EH (cell line): ENCODE results near the gene TELO2.

Experiments
- DNase-seq: peaks from one replicate; pipeline ENCODE4 v3.0.0-alpha.2; 2015; ENCODE audit warnings: low read depth

TELO2 gene

DNA sequence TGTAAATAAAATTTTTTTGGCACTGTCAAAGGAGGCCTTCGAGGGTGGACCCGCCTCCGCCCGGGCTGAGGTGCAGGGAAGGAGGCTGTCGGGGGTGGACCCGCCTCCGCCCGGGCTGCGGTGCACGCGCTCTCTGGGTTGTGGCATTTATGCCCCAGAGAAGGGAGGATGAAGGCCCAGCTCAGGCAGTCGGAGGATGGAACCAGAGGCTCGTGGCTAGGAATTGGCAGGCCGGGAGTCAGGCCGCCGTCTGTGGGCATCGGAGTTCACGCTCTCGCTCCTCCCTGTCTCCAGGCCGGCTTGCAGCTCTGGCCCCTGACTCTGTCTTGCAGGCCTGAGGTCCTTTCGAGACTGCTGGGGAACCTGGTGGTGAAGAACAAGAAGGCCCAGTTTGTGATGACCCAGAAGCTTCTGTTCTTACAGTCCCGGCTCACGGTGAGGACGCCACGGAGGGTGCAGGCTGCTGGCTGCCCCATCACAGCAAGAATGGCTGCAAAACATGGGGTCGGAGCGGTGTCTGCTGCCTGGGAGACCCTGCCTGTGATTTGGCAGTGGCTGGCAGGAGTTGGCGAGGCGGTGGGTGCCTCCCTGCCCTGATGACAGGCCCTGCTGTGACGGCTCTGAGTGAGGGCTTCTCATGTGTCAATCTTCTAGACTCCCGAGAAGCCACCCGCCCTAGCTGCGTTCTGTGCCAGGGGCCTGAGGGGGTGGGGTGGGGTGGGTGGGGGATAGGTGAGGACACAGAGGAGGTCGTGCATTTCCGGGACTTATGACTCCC is 5.9 kb downstream of the TELO2 start:
- no peak for DNase-seq

DNA sequence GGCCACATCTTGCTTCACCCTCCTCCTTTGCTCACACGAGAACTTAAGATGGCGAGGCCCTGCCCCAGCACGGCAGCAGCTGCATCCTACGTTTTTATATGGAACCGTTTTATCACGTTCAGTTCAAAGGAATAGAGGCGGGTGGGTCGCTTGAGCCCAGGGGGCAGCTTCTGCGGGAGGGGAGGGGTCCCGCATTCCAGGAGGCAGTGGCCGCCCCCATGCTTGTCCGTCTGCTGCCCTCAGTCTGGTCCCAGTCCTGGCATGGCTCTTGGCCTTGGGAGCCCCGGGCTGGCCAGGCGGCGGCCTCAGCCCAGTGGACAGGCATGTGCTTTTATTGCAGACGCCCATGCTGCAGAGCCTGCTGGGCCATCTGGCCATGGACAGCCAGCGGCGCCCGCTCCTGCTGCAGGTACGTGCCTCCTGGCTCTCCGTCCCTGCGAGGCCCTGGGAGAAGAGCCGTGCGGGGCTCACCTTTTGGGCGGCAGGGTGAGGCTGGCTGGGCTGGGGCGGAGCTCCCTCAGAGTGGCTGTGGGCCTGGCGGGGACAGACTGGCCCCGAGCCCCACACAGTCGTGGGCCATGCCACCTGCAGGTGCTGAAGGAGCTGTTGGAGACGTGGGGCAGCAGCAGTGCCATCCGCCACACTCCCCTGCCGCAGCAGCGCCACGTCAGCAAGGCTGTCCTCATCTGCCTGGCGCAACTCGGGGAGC is 6.8 kb downstream of the TELO2 start:
- no peak for DNase-seq

DNA sequence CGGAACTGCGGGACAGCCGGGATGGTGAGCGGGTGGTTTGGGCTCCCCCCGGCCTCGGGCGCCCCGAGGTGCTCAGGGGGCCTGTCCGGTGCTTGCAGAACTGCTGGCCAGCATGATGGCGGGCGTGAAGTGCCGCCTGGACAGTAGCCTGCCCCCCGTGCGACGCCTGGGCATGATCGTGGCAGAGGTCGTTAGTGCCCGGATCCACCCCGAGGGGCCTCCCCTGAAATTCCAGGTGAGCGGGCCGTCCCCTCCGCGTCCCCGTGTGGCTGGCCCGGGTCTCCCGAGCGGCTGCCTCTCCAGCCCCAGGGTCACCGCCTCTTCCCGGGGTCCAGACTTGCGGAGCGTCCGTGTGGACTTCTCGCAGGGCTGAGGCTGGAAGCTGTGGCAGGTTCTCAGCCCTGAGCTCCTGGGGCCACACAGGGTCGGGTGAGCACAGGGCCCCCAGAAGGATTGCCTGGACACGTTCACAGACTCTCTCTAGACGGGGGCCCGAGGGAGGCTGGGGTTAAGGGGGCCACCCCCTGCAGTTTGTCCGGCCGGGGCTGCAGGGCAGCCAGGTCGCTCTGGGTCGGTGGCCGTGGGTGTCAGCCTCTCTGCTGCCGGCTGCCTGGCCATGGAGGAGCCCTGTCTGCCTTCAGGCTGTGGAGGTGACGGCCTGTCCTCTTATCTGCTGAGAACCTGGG is 7.4 kb downstream of the TELO2 start:
- DNase-seq: no peak

DNA sequence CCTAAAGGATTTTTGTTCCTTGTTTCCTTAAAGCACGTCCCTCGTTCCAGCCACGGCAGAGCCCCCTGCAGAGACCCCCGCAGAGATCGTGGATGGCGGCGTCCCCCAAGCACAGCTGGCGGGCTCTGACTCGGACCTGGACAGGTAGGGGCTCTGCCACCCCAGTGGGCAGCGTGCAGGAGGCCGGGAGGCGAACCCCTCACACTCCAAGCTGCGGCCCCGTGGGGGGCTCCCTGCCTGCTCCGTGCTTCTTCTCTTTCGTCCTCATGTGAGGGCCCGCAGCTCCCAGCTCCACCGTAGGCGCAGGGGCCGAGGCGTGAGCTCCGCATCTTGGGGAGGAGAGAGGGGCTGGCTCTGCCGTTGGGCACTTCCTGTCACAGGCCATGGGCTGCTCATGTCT is 8.5 kb downstream of the TELO2 start:
- DNase-seq: no peak

DNA sequence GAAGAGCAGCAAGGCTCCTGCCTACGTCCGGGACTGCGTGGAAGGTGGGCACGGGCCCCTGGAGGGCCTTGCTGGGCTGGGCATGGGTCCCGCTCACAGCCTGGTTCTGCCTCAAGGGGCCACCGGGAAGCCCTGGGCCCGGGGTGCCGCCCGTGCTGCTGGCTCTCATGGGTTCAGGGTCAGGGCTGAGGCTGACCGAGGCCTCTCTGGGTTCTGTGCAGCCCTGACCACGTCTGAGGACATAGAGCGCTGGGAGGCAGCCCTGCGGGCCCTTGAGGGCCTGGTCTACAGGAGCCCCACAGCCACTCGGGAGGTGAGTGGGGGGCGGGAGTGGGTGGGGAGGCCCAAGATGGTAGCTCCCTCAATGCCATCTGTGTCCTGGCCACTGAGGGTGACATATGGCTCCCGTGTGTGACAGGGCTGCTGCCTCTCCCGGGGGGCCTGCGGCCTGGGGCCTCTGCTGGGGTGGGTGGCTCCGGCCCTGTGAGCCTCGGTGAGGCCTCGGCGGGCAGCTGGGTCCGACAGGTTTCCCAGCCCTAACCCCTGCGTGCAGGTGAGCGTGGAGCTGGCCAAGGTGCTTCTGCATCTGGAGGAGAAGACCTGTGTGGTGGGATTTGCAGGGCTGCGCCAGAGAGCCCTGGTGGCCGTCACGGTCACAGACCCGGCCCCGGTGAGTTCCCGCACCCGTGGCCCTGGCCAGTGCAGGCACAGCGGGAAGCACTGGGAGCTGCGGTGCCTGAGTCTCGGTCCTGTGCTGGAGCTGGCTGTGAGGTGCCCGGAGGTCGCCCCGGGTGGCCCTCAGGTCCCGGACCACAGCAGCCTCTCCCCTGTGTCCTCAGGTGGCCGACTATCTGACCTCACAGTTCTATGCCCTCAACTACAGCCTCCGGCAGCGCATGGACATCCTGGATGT is 9.2 kb downstream of the TELO2 start:
- no peak for DNase-seq

DNA sequence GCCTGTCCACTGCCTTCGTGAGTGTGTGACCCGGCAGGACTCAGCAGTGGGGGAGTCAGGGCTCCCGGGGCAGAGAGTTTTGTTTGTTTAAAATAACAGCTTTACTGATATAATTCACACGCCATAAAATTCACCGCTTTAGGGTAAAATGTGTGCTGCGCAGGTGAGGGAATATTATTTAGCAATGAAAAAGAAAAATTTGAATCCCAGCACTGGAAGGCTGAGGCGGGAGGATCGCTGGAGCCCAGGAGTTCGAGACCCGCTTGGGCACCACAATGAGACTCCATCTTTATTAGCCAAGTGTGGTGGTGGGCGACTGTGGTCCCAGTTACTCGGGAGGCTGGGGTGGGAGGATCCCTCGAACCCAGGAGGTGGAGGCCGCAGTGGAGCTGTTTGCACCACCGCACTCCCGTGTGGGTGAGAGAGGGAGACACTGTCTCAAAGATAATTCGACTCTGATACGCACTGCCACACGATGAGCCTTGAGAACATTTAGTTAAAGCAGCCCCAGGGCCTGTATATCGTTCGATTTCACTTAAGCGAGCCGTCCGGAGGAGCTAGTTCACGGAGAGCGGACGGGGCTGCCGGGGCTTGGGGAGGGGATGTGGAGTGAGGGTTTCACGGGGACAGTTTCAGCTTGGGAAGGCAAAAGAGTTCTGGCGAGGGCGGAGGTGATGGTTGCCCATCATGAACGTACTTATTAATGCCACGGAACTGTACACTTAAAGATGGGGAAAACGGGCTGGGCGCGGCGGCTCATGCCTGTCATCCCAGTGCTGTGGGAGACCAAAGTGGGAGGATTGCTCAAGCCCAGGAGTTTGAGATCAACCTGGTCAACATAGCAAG is 10.2 kb downstream of the TELO2 start:
- no peak for DNase-seq

DNA sequence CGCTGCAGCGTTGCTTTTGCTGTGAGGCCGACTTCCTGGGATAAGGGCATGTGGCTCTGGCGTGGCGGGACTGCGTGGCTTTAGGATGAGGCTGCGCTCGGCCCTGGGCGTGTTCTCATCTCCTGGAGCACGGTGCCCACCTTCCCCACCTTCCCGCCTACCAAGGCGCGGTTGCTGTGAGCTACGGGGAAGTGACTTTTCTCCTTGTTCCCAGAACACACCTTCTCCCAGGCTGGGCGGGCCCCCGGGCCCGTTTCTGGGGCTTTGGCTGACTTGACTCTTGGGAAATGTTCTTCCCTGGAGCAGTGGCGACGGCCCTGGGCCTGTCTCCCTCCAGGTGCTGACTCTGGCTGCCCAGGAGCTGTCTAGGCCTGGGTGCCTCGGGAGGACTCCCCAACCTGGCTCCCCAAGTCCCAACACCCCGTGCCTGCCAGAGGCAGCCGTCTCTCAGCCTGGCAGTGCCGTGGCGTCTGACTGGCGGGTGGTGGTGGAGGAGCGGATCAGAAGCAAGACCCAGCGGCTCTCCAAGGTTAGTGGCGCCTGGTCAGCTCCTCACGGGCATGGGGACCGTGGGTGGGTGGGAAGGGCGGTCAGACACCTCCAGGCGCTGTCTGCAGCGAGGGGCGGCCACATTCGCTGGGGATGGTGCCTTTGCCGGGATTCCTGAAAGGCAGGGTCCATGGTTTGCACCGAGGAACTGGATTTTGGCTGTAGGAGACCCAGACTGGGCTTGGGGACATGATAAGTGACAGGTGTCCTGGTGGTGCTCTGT is 12.1 kb downstream of the TELO2 start:
- DNase-seq: no peak

DNA sequence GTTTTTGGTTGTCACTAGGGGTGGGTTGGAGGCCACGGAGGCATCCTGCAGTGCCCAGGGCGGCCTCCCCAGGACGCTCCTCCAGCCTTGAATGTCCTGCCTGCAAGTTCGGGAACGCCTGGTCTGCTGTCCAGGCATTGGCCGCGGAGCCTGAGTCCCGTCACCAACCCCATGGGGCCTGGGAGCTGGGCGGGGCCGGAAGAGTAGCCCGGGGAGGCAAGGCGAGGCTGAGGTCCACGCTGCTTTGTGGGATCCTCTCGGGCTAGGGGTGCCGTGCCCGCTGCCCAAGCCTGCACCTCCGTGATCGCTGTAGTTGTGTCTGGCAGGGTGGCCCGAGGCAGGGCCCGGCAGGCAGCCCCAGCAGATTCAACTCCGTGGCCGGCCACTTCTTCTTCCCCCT is 12.8 kb downstream of the TELO2 start:
- DNase-seq: no peak

DNA sequence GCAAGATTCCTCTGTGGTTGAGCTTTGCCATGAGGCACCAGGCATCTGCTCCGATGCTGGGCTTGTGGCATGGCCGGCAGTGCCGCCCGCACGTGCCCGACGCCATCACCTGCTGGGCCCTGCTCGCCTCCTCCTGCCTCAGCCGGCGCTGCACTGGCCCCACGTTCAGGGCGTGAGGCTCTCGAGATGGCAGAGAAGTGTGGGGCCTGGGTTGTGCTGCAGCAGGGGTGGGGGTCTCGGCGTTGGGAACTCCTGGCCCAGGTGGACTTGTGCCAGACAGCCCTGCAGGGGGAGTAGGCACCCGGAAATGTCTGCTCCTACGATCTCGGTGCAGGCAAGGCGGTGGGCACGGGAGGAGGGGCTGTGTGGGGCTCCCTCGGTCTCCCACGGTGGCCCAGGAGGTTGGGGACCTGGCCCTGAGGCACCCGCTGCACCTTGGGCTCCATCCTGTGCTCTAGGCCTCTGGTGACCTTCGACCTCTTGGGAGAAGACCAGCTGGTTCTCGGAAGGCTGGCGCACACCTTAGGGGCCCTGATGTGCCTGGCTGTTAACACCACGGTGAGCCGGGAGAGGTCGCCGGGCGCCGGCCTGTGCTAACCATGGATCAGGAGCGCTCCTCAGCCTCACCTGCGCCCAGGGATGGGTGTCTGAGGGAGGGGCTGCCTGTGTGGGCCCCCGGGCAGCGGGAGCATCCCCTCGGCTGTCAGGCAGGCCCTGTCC is 13.5 kb downstream of the TELO2 start:
- no peak for DNase-seq

DNA sequence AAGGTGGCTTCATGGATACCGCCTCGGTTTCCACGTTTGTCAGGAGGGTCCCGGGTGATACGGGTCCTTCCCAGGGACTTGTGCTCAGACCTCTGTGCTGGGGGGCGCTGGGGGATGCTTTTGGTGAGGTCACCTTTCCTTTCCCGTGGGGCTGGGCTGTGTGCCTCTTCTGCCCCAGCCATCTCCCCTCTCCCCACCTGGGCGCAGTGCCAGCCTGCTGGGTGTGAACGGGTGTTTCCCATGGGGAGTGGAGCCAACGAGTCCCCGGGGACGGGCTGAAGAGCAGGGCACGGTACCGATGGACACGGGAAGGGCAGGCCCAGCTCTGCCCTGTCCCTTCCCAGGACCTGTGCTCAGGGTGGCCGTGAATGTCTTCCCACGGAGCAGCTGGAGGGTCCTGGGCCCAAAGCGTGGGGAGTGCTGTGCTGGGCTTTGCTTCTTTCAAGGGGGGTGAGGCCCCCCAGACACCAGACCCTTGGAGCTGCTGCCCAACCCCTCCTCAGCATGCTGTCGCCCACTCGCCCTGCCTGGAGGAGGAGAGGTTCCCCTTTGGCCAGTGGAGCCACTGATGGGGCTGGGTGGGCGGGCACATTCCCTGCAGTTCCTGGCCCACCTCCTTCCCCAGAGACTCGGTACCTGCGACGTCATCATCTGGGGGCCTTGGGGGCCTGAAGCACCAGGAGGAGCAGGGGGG is 15.5 kb downstream of the TELO2 start:
- no peak for DNase-seq

DNA sequence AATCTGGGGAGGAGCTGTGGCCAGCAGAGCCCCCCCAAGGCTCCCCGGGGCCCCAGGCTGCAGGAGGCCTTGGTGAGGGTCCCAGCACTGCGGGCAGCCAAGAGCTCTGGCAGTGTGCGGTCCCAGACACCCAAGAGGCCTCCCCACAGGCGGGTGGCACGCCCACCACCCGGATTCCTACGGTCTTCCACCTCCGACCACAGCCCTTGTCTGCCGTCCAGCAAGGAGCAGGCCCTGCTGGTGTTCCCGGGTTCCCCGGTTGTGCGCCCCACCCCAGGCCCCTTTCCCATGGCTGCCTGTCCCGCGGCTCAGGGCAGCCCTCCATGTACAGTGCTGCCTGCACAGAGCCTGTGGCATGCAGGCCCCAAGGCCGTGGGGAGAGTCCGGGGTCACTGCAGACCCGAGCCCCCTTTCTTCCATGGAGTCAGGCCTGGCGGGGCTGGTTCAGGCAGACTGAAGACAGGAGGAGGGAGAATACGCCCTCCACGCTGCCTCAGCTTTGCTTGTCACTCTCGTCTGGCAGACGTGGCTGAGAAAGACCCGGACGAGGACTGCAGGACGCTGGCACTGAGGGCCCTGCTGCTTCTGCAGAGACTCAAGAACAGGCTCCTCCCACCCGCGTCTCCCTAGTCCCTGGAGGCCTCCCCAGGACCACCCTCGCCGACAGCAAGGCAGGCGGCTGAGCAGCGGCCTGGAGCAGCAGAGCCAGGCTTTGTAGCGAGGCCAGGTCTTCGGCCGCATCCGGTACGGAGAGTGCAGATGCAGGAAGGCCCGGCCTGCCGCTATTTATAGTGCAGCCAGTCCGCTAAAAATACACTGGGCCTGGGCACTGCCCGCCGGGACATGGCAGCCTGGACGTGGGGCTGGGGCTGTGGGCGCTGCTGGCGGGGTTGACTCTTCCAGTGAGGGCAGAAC is 16.4 kb downstream of the TELO2 start:
- DNase-seq: no peak

DNA sequence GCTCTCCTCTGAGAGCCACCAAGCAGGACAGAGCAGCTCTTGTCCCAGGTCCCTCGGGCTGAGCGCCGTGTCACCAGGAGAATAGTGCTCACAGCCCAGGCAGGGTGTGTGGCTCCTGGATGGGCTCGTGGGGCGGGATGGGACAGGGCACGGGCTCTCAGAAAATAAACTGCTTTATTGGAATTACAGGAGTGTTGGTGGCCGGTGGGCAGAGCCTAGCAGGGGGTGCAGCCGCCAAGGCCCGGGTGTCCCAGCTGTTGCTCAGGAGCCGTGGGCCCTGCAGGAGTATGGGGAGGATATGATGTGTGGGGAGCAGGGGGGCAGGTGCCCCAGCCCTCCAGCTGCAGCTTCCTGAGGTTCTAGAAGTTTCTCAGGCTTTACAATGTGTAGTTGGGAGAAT is 17.1 kb downstream of the TELO2 start:
- DNase-seq: no peak

DNA sequence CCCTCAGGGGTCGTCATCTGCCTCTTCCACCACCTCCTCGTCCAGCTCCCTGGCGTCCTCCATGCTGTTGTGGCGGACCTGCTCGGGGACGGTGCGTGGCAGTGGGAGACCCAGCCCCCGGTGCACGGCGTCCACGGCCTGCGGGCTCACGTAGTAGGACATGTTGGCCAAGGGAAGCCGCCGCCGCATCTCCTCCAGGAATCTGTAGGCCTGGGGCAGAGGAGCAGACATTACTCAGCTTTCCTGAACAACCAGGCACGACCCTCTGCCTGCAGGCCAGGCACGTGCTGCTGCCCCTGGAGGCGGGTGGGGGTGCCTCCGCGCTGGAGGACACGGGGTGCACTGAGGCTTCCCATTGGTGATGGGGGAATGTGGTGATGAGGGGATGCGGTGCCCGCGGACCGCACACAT is 17.8 kb downstream of the TELO2 start:
- no peak for DNase-seq

DNA sequence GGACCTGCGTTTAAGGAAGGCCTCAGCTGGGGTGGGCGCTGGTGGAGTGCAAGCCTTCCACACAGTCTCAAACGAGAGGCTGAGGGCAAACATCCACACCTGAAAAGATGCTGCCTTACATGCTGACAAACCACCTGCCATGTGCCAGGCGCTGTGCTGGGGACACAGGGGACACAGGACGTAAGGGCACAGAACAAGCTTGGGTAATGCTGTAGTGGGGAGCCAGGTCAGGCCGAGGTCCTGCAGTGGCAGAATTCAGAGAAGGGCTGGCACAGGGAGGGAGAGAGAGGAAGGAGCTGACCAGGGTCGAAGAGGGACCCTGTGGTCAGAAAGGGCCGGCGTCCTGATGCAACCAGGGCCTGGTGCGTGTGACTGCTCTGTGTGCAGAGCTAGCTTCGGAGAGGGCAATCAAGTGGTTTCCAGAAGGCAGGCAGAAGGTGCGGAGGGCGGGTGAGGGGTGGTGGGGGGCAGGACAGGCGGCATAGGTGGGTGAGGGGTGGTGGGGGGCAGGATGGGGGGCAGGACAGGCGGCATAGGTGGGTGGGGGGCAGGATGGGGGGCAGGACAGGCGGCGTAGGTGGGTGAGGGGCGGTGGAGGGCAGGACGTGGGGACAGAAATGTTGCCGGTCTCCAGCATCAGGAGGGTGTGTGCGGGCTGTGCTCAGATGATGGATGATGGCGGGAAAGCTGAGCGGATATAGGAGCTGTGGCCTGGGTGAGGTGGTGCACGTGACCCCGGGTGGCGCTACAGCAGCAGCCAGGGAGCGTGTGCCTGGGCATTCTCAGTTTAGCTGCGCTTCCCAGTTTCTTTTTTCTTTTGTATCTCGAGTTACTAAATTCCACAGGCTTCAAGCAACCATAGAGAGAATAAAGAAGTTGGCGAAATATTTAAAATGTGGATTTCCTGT is 18.8 kb downstream of the TELO2 start:
- no peak for DNase-seq

DNA sequence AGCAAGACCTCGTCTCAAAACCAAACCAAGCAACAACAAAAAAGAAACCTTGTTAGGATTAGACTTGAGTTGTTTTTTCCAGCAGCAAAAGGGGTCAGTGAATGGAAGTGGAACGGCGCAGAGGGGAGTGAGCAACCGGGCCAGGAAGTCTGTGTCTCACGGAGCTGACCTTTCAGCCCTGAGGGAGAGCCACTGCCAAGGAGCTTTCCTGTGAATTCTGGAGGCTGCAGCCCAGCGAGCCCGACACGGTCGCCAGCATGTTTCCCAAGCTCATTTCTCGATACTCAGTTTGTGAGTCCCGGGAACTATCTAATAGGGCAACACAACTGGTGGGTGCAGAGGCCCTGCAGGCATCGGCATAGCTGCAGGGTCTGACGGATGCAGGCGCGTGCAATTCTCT is 19.6 kb downstream of the TELO2 start:
- DNase-seq: no peak

DNA sequence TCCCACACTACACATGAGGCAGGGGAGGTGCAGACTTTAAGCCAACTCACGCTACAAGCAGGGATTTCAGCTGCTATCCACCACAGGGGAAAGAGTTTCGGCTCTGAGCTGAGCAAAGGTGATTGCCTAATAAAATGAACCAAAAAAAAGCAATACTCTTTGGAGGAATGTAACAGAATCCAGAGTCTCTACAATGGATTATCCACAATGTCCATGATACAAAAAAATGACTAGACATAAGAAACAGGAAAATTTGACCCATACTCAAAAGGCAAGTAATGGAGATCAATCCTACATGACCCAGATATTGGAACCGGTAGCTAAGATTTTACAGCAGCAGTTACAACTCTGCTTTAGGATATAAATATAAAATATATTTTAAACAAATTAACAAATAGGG is 21.3 kb downstream of the TELO2 start:
- DNase-seq: no peak

DNA sequence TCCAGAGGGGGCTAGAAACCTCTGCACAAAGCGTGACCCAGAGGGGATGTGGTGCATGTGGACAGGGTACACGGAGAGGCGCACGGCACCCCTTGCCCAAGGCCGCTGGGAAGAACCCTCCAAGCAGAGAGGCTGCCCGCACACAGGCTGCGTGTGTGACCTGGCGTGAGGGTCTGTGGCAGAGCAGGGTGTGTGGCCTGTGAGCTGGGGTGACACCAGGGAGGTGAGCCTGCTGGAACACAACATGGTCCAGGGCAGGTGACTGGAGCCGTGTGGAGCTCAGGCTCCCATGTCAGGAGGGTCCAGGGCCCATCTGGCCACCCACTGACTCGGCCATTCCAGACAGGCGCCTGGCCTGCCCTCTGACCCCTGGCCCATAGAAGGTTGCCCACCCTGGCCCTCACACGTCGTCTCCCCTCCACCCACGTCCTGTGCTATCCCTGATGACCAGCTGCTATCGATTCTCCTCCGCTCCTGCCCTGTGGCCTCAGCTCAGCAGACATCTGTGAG is 25.5 kb downstream of the TELO2 start:
- no peak for DNase-seq
